ENCODE measurements around the gene FAM120AOS.

Gene FAM120AOS

GRCh38 chr9:93460689-93461413, 7.5 kb upstream of the FAM120AOS start:
- Histone ChIP-seq H3K4me1 (ENCODE audit: control insufficient read depth in 2 of 2, insufficient read depth in 2 of 2, low read length in 2 of 2) (peaks cover 48 to 57% of the 10 kb centered on the region in 2 donors), H3K9me3 (ENCODE audit: control insufficient read depth in 2 of 2, low read length in 2 of 2) (no peaks in the 10 kb centered on the region), H3K9ac (ENCODE audit: low read depth in 1 of 2, low read length in 2 of 2) (no peak overlapping the region), H3K4me3 (ENCODE audit: low read length in 2 of 2) (no peak overlapping the region), H3K27ac (ENCODE audit: low read depth in 2 of 2, low read length in 2 of 2) (peak overlapping the region; percentile 61 to 74), H3K27me3 (ENCODE audit: control insufficient read depth in 2 of 2, insufficient read depth in 2 of 2, low read length in 2 of 2) (no peaks in the 10 kb centered on the region), H3K36me3 (ENCODE audit: control insufficient read depth in 2 of 2, insufficient read depth in 2 of 2, low read length in 2 of 2) (peaks cover 0 to 3% of the 10 kb centered on the region in 2 donors)

- H3K9me3 ChIP-seq (ENCODE audit: control insufficient read depth in 2 of 2, low read length in 2 of 2) = no peaks in the 10 kb centered on the region
- peaks cover 0 to 3% of the 10 kb centered on the region in 2 donors for H3K36me3 ChIP-seq (ENCODE audit: control insufficient read depth in 2 of 2, insufficient read depth in 2 of 2, low read length in 2 of 2)
- no peak overlapping the region for H3K9ac ChIP-seq (ENCODE audit: low read depth in 1 of 2, low read length in 2 of 2)
- peaks cover 47 to 54% of the 10 kb centered on the region in 2 donors for H3K4me1 ChIP-seq (ENCODE audit: control insufficient read depth in 2 of 2, insufficient read depth in 2 of 2, low read length in 2 of 2)
- peak overlapping the region; percentile 54 to 74 for H3K27ac ChIP-seq (ENCODE audit: low read depth in 2 of 2, low read length in 2 of 2)
- H3K4me3 ChIP-seq (ENCODE audit: low read length in 2 of 2) = no peak overlapping the region
- no peaks in the 10 kb centered on the region for H3K27me3 ChIP-seq (ENCODE audit: control insufficient read depth in 2 of 2, insufficient read depth in 2 of 2, low read length in 2 of 2)
Measured at GRCh38 chr9:93459432-93459847, 6.1 kb upstream of the FAM120AOS start.

GRCh38 chr9:93458712-93459111, 5.3 kb upstream of the FAM120AOS start:
- H3K27ac ChIP-seq (ENCODE audit: low read depth in 2 of 2, low read length in 2 of 2) = peak overlapping the region; percentile 54 to 74
- no peaks in the 10 kb centered on the region for H3K27me3 ChIP-seq (ENCODE audit: control insufficient read depth in 2 of 2, insufficient read depth in 2 of 2, low read length in 2 of 2)
- peaks cover 0 to 3% of the 10 kb centered on the region in 2 donors for H3K36me3 ChIP-seq (ENCODE audit: control insufficient read depth in 2 of 2, insufficient read depth in 2 of 2, low read length in 2 of 2)
- H3K4me3 ChIP-seq (ENCODE audit: low read length in 2 of 2) = no peak overlapping the region
- no peaks in the 10 kb centered on the region for H3K9me3 ChIP-seq (ENCODE audit: control insufficient read depth in 2 of 2, low read length in 2 of 2)
- H3K4me1 ChIP-seq (ENCODE audit: control insufficient read depth in 2 of 2, insufficient read depth in 2 of 2, low read length in 2 of 2) = peaks cover 45 to 54% of the 10 kb centered on the region in 2 donors
- H3K9ac ChIP-seq (ENCODE audit: low read depth in 1 of 2, low read length in 2 of 2) = no peak overlapping the region

GRCh38 chr9:93457006-93457405, 3.6 kb upstream of the FAM120AOS start:
- Histone ChIP-seq H3K4me1 (ENCODE audit: control insufficient read depth in 2 of 2, insufficient read depth in 2 of 2, low read length in 2 of 2) (peaks cover 40 to 52% of the 10 kb centered on the region in 2 donors), H3K9me3 (ENCODE audit: control insufficient read depth in 2 of 2, low read length in 2 of 2) (no peaks in the 10 kb centered on the region), H3K27me3 (ENCODE audit: control insufficient read depth in 2 of 2, insufficient read depth in 2 of 2, low read length in 2 of 2) (no peaks in the 10 kb centered on the region), H3K36me3 (ENCODE audit: control insufficient read depth in 2 of 2, insufficient read depth in 2 of 2, low read length in 2 of 2) (no peaks in the 10 kb centered on the region), H3K4me3 (ENCODE audit: low read length in 2 of 2) (peak overlapping the region; percentile 3 to 26), H3K9ac (ENCODE audit: low read depth in 1 of 2, low read length in 2 of 2) (peak overlapping the region in 1 of 2 donors; percentile 49), H3K27ac (ENCODE audit: low read depth in 2 of 2, low read length in 2 of 2) (peak overlapping the region; percentile 73 to 93)

- Histone ChIP-seq H3K27ac (ENCODE audit: low read depth in 2 of 2, low read length in 2 of 2) (peak overlapping the region; percentile 73 to 93), H3K9me3 (ENCODE audit: control insufficient read depth in 2 of 2, low read length in 2 of 2) (no peaks in the 10 kb centered on the region), H3K36me3 (ENCODE audit: control insufficient read depth in 2 of 2, insufficient read depth in 2 of 2, low read length in 2 of 2) (no peaks in the 10 kb centered on the region), H3K9ac (ENCODE audit: low read depth in 1 of 2, low read length in 2 of 2) (peak overlapping the region in 1 of 2 donors; percentile 49), H3K4me3 (ENCODE audit: low read length in 2 of 2) (peak overlapping the region; percentile 19 to 34), H3K27me3 (ENCODE audit: control insufficient read depth in 2 of 2, insufficient read depth in 2 of 2, low read length in 2 of 2) (no peaks in the 10 kb centered on the region), H3K4me1 (ENCODE audit: control insufficient read depth in 2 of 2, insufficient read depth in 2 of 2, low read length in 2 of 2) (peaks cover 40 to 52% of the 10 kb centered on the region in 2 donors)
Measured at GRCh38 chr9:93456504-93456903, 3.1 kb upstream of the FAM120AOS start.

- Histone ChIP-seq H3K4me3 (ENCODE audit: low read length in 2 of 2) (peak overlapping the region; percentile 19 to 34), H3K4me1 (ENCODE audit: control insufficient read depth in 2 of 2, insufficient read depth in 2 of 2, low read length in 2 of 2) (peaks cover 40 to 52% of the 10 kb centered on the region in 2 donors), H3K36me3 (ENCODE audit: control insufficient read depth in 2 of 2, insufficient read depth in 2 of 2, low read length in 2 of 2) (no peaks in the 10 kb centered on the region), H3K9me3 (ENCODE audit: control insufficient read depth in 2 of 2, low read length in 2 of 2) (no peaks in the 10 kb centered on the region), H3K9ac (ENCODE audit: low read depth in 1 of 2, low read length in 2 of 2) (peak overlapping the region in 1 of 2 donors; percentile 49), H3K27ac (ENCODE audit: low read depth in 2 of 2, low read length in 2 of 2) (peak overlapping the region; percentile 73 to 93), H3K27me3 (ENCODE audit: control insufficient read depth in 2 of 2, insufficient read depth in 2 of 2, low read length in 2 of 2) (no peaks in the 10 kb centered on the region)
Measured at GRCh38 chr9:93456022-93456421, 2.6 kb upstream of the FAM120AOS start.

GRCh38 chr9:93452710-93453046, 703 bp downstream of the FAM120AOS start:
- peak overlapping the region; percentile 98 for H3K9ac ChIP-seq (ENCODE audit: low read depth in 1 of 2, low read length in 2 of 2)
- no peaks in the 10 kb centered on the region for H3K9me3 ChIP-seq (ENCODE audit: control insufficient read depth in 2 of 2, low read length in 2 of 2)
- peaks cover 25 to 40% of the 10 kb centered on the region in 2 donors for H3K4me1 ChIP-seq (ENCODE audit: control insufficient read depth in 2 of 2, insufficient read depth in 2 of 2, low read length in 2 of 2)
- peaks cover 7 to 11% of the 10 kb centered on the region in 2 donors for H3K36me3 ChIP-seq (ENCODE audit: control insufficient read depth in 2 of 2, insufficient read depth in 2 of 2, low read length in 2 of 2)
- H3K27ac ChIP-seq (ENCODE audit: low read depth in 2 of 2, low read length in 2 of 2) = peak overlapping the region; percentile 93 to 95
- H3K4me3 ChIP-seq (ENCODE audit: low read length in 2 of 2) = peak overlapping the region; percentile 95 to 96
- H3K27me3 ChIP-seq (ENCODE audit: control insufficient read depth in 2 of 2, insufficient read depth in 2 of 2, low read length in 2 of 2) = no peaks in the 10 kb centered on the region

- Histone ChIP-seq H3K27ac (ENCODE audit: low read depth in 2 of 2, low read length in 2 of 2) (peak overlapping the region; percentile 93 to 95), H3K27me3 (ENCODE audit: control insufficient read depth in 2 of 2, insufficient read depth in 2 of 2, low read length in 2 of 2) (no peaks in the 10 kb centered on the region), H3K36me3 (ENCODE audit: control insufficient read depth in 2 of 2, insufficient read depth in 2 of 2, low read length in 2 of 2) (peaks cover 12 to 17% of the 10 kb centered on the region in 2 donors), H3K4me3 (ENCODE audit: low read length in 2 of 2) (peak overlapping the region; percentile 95 to 96), H3K4me1 (ENCODE audit: control insufficient read depth in 2 of 2, insufficient read depth in 2 of 2, low read length in 2 of 2) (peaks cover 20 to 39% of the 10 kb centered on the region in 2 donors), H3K9me3 (ENCODE audit: control insufficient read depth in 2 of 2, low read length in 2 of 2) (no peaks in the 10 kb centered on the region), H3K9ac (ENCODE audit: low read depth in 1 of 2, low read length in 2 of 2) (peak overlapping the region; percentile 98)
Measured at GRCh38 chr9:93451849-93452709, 1.3 kb downstream of the FAM120AOS start.

GRCh38 chr9:93450945-93451815, 2.2 kb downstream of the FAM120AOS start, which contains the start of gene FAM120A:
Gene FAM120A (plus strand): TSS chr9:93451685. CDS start chr9:93451916, 231 bp downstream.
- Histone ChIP-seq H3K9ac (ENCODE audit: low read depth in 1 of 2, low read length in 2 of 2) (peak within 1 kb of the TSS; percentile 98), H3K36me3 (ENCODE audit: control insufficient read depth in 2 of 2, insufficient read depth in 2 of 2, low read length in 2 of 2) (peaks cover 20 to 25% of the 10 kb centered on the region in 2 donors), H3K27me3 (ENCODE audit: control insufficient read depth in 2 of 2, insufficient read depth in 2 of 2, low read length in 2 of 2) (no peaks in the 10 kb centered on the region), H3K27ac (ENCODE audit: low read depth in 2 of 2, low read length in 2 of 2) (peak within 1 kb of the TSS; percentile 95 to 97), H3K4me3 (ENCODE audit: low read length in 2 of 2) (peak within 1 kb of the TSS; percentile 96 to 99), H3K4me1 (ENCODE audit: control insufficient read depth in 2 of 2, insufficient read depth in 2 of 2, low read length in 2 of 2) (peaks cover 16 to 31% of the 10 kb centered on the region in 2 donors), H3K9me3 (ENCODE audit: control insufficient read depth in 2 of 2, low read length in 2 of 2) (no peaks in the 10 kb centered on the region)
